ENCODE data around the gene MYH15.

Gene MYH15

DNA sequence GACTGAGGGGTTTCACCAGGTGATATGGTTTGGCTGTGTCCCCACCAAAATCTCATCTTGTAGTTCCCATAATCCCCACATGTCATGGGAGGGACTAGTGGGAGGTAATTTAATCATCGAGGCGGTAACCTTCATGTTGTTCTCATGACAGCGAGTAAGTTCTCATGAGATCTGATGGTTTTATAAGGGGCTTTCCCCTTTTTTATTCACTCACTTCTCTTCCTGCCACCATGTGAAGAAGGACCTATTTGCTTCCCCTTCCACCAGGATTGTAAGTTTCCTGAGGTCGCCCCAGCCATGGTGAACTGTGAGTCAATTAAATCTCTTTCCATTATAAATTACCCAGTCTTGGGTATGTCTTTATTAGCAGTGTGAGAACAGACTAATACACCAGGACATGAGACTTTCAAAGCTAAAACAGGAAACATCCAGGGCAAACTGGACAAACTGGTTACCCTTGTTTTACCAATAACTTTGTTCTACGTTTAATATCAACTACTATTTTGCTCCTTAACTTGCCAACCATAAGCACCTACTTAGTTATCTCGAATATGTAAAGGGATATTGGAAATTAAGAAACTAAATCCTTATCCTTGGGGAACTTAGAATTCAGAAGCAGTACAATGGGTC is 98.2 kb downstream of the MYH15 start:
- TF ChIP-seq, protein P1, sequence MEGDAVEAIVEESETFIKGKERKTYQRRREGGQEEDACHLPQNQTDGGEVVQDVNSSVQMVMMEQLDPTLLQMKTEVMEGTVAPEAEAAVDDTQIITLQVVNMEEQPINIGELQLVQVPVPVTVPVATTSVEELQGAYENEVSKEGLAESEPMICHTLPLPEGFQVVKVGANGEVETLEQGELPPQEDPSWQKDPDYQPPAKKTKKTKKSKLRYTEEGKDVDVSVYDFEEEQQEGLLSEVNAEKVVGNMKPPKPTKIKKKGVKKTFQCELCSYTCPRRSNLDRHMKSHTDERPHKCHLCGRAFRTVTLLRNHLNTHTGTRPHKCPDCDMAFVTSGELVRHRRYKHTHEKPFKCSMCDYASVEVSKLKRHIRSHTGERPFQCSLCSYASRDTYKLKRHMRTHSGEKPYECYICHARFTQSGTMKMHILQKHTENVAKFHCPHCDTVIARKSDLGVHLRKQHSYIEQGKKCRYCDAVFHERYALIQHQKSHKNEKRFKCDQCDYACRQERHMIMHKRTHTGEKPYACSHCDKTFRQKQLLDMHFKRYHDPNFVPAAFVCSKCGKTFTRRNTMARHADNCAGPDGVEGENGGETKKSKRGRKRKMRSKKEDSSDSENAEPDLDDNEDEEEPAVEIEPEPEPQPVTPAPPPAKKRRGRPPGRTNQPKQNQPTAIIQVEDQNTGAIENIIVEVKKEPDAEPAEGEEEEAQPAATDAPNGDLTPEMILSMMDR (IDR thresholded peaks at IDR 0.05; ENCODE audit: insufficient read depth, low read length, missing control alignments) = no peak
- POLR2A ChIA-PET = no interaction called here
- no peak for DNase-seq (ENCODE audit: low read depth, low spot score)
- no peak overlapping the region for H3K4me3 ChIP-seq (ENCODE audit: low read depth, low read length)
- CTCF ChIA-PET = interaction anchor here (0.9 to 1.4 kb wide), 2 partner anchors 259 to 567 kb away, joined by 3 to 7 read pairs; no protein-coding TSS in a partner anchor

DNA sequence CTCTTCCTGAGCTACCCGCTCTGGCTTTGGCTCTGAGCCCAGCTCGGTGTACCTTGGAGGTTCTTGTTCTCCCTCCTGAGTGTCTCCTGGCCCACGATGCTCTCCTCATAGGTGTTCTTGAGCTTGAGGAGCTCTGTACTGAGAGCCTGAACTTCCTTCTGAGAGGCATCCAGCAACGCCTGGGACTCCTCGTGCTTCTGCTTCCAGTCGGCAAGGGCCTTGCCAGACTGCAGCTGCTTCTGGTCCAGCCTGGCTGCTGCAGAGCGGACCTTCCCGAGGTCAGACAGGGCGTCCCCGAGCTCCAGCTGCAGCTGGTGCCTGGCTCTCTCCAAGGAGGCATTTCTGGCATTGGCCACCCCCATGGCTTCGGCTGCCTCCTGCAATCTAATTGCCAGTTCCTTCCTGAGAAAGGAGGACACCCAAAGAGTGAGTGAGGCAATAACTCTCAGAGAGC is 99.8 kb downstream of the MYH15 start:
- no peak for DNase-seq (ENCODE audit: low read depth, low spot score)
- ChIA-PET POLR2A (no interaction called here), CTCF (interaction anchor here (1.1 to 2.0 kb wide), 4 partner anchors 9 to 483 kb away, joined by 3 to 9 read pairs (median 4); no protein-coding TSS in a partner anchor)
- H3K4me3 ChIP-seq (ENCODE audit: low read depth, low read length) = no peak overlapping the region
- TF ChIP-seq, protein P1 (IDR thresholded peaks at IDR 0.05; ENCODE audit: insufficient read depth, low read length, missing control alignments) = no peak

DNA sequence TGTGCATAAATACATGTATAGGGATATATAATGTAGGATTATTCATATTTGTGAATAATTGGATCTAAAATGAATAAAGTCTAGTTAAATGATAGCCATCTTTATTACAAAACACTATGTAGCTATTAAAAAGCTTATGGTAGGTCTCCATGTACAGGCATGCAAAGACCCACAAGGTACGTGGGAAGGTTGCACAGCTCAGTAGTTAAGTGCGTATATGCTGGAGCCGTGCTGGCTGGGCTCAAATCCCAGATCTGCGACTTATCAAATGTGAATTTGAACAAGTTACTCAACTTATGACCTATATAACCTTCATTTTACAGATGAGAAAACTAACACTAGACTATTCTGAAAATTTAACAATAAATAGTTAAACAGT is 100.6 kb downstream of the MYH15 start:
- ChIA-PET POLR2A (no interaction called here), CTCF (interaction anchor here (0.8 to 2.0 kb wide), 4 partner anchors 52 to 481 kb away, joined by 3 to 9 read pairs (median 5); no protein-coding TSS in a partner anchor)
- TF ChIP-seq, protein P1 (IDR thresholded peaks at IDR 0.05; ENCODE audit: insufficient read depth, low read length, missing control alignments) = no peak
- no peak for DNase-seq (ENCODE audit: low read depth, low spot score)
- no peak overlapping the region for H3K4me3 ChIP-seq (ENCODE audit: low read depth, low read length)

DNA sequence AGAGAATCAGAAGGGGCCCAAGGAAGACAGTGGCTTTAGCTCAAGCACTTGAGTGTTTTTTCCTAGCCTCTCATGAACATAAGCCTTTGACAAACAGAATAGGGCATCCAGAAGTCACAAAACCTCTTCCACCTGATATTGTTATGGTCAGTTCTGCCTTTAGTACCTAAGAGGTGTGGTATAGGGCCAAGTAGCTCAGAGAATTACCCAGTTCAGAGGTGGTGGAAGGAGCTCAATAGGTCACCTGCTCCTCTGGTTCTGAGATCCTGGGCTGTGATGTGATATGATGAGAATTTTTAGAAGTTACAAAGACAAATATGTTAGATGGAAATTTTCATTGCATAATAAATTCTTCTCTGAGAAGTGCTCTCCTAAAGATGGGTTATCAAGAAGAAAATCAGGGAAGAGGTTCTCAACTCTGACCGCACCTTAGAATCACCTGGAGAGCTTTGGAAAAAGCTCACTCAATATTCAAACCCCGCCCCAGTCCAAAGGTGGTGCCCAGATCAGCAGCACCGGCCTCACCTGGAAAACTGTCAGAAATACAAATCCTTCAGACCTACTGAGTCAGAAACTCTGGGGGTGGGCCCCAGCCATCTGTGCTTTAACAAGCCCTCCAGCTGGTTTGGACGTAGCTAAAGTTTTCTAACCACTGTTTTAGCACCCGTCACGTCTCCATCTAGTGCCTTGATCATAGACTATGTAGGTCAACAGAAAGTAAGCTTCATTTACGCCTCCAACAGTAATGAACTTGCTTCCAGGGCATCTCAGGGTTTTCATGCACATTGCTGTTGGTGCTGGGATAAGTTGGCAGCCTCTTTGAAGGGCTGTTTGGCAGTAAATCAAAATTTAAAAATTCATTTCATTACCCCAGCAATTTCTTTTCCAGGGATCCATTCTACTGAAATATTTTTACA is 101.3 kb downstream of the MYH15 start:
- no peak for DNase-seq (ENCODE audit: low read depth, low spot score)
- ChIA-PET POLR2A (no interaction called here), CTCF (interaction anchor here (0.8 to 1.4 kb wide), 2 partner anchors 252 to 481 kb away, joined by 3 to 5 read pairs; no protein-coding TSS in a partner anchor)
- TF ChIP-seq, protein P1 (IDR thresholded peaks at IDR 0.05; ENCODE audit: insufficient read depth, low read length, missing control alignments) = no peak
- no peak overlapping the region for H3K4me3 ChIP-seq (ENCODE audit: low read depth, low read length)

DNA sequence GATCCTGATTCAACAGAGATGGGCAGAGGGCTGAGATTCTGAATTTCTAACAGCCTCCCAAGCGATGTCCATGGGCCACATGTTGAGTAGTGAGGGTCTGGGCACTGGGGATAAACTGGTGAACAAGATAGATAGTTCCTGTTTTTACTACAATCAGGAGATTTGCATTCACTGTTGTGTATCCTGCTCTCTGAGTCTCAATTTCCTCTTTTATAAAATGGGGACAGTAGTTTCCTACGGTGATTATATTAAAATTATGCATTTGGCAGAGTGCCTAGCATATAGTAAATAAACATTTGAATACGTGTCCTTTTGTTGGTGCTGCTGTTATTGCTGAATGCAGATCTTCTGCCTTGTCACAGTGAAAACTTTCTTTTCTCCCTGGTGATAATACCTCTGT is 102.5 kb downstream of the MYH15 start:
- ChIA-PET CTCF (interaction anchor here (0.8 to 2.4 kb wide), 9 partner anchors 10 to 629 kb away, joined by 3 to 11 read pairs (median 4); no protein-coding TSS in a partner anchor), POLR2A (no interaction called here)
- TF ChIP-seq, protein P1 (IDR thresholded peaks at IDR 0.05; ENCODE audit: insufficient read depth, low read length, missing control alignments) = no peak
- no peak overlapping the region for H3K4me3 ChIP-seq (ENCODE audit: low read depth, low read length)
- no peak for DNase-seq (ENCODE audit: low read depth, low spot score)

Data from AG04449 (cell line).